SK-N-SH treated with all-trans-retinoic acid at 6 μM for 48 hours (cell line): ENCODE data around the gene SNX5.

Experiments
- ISL1 ChIP-seq: fragments of 250-450 bp; sonication (Bioruptor Pico); IDR thresholded peaks from 2 replicates; pipeline ENCODE4 v2.1.2; 2022; ENCODE audit warnings: mild to moderate bottlenecking, moderate library complexity
- ZFP30 ChIP-seq: fragments of 450-650 bp; formaldehyde crosslinking; IDR thresholded peaks from 2 replicates; pipeline ENCODE4 v1.5.0; 2022; ENCODE audit warnings: mild to moderate bottlenecking, moderate library complexity
- TF ChIP-seq, protein P1 (sequence below): fragments of 250-450 bp; sonication (Bioruptor Pico); IDR thresholded peaks from 2 replicates; pipeline ENCODE4 v1.8.0; 2020; ENCODE audit warnings: mild to moderate bottlenecking, moderate library complexity, borderline replicate concordance
- TF ChIP-seq, protein P2 (sequence below): fragments of 250-450 bp; sonication (Bioruptor Pico); IDR thresholded peaks from 2 replicates; pipeline ENCODE4 v1.5.1; 2021; ENCODE audit warnings: mild to moderate bottlenecking, moderate library complexity

DNA sequence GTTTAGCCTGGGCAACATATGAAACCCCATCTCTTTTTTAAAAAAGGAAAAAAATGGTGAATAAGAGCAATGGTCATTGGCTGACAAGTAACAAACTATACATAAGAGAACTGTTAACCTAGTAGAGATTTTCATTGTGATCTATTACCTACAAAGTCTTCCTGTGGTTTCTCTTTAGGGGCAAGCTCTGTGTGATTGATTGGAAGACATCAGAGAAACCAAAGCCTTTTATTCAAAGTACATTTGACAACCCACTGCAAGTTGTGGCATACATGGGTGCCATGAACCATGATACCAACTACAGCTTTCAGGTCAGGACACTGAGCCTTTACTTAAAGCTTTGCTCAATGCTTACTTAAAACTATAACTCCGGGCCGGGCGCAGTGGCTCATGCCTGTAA lies 19.4 kb upstream of the SNX5 start:
- TF ChIP-seq, protein P1, sequence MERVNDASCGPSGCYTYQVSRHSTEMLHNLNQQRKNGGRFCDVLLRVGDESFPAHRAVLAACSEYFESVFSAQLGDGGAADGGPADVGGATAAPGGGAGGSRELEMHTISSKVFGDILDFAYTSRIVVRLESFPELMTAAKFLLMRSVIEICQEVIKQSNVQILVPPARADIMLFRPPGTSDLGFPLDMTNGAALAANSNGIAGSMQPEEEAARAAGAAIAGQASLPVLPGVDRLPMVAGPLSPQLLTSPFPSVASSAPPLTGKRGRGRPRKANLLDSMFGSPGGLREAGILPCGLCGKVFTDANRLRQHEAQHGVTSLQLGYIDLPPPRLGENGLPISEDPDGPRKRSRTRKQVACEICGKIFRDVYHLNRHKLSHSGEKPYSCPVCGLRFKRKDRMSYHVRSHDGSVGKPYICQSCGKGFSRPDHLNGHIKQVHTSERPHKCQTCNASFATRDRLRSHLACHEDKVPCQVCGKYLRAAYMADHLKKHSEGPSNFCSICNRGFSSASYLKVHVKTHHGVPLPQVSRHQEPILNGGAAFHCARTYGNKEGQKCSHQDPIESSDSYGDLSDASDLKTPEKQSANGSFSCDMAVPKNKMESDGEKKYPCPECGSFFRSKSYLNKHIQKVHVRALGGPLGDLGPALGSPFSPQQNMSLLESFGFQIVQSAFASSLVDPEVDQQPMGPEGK (CRISPR knock-in tag) = no peak
- TF ChIP-seq, protein P2, sequence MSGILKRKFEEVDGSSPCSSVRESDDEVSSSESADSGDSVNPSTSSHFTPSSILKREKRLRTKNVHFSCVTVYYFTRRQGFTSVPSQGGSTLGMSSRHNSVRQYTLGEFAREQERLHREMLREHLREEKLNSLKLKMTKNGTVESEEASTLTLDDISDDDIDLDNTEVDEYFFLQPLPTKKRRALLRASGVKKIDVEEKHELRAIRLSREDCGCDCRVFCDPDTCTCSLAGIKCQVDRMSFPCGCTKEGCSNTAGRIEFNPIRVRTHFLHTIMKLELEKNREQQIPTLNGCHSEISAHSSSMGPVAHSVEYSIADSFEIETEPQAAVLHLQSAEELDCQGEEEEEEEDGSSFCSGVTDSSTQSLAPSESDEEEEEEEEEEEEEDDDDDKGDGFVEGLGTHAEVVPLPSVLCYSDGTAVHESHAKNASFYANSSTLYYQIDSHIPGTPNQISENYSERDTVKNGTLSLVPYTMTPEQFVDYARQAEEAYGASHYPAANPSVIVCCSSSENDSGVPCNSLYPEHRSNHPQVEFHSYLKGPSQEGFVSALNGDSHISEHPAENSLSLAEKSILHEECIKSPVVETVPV (CRISPR knock-in tag) = no peak
- TF ChIP-seq ZFP30 (CRISPR knock-in tag) = no peak
- no peak for TF ChIP-seq ISL1
